HepG2 (cell line): ENCODE results near the gene CYP4A22. TPM values are rescaled to one million over a fixed set of nuclear protein-coding genes. Genes with fewer than 3 reads are reported as not detected.

Experiments used
- ATAC-seq: fragments of 200-7000 bp; cut with Tn5 transposase; 3 replicates; pipeline ENCODE4 v1.9.1; 2020; ENCODE audit warnings: mild to moderate bottlenecking, moderate library complexity
- BruUV-seq: library from RNA; stranded (reverse); fragments of 400-500 nt; replicated peaks from 2 replicates; lab custom pipeline; 2021; lab: Mats Ljungman, UMichigan
- CTCF ChIA-PET: fragments of 300-600 bp; formaldehyde crosslinking; extraction: SDS; loops from one replicate; lab custom pipeline; 2021; ENCODE audit warnings: low total read pairs, inconsistent platforms, low intra/inter-chr PET ratio; lab: Yijun Ruan, JAX
- POLR2A ChIA-PET: fragments of 350-600 bp; sonication (Branson Sonifier 250); formaldehyde crosslinking; loops from one replicate; lab custom pipeline; 2020; ENCODE audit warnings: antibody characterized with exemption, inconsistent platforms; lab: Yijun Ruan, JAX
- DNase-seq: peaks from one replicate; pipeline ENCODE4 v3.0.0-alpha.2; 2015; ENCODE audit warnings: low spot score
- FAIRE-seq: peaks from 3 replicates; lab custom pipeline; 2011; peaks lifted over from hg19 to GRCh38; lab: Jason Lieb, UNC
- H2AFZ ChIP-seq: one replicate; pipeline ENCODE4 v1.6.1; 2011; ENCODE audit warnings: low read length, inconsistent platforms
- H3K27ac ChIP-seq: fragments of 300-600 bp; 3 replicates; pipeline ENCODE4 v1.8.0; 2011; ENCODE audit warnings: mixed run types, mild to moderate bottlenecking, mixed read lengths, low read length, inconsistent platforms; ENCODE audit not compliant: insufficient read depth; ENCODE audit errors: extremely low read length
- H3K27me3 ChIP-seq, 2 experiments: fragments of 200-600 bp in 1 of 2; 2 replicates in 1 of 2; 3 replicates in 1 of 2; pipeline versions ENCODE4 v1.6.0 to v1.8.0; 2011; ENCODE audit warnings: low read length in 2 of 2, mild to moderate bottlenecking in 2 of 2, moderate library complexity in 2 of 2, inconsistent platforms in 1 of 2; ENCODE audit not compliant: insufficient read depth in 2 of 2, control insufficient read depth in 1 of 2
- H3K36me3 ChIP-seq, 2 experiments: fragments of 200-600 bp in 1 of 2; replicated peaks in 1 of 2; 2 replicates in 1 of 2; 3 replicates in 1 of 2; pipeline versions ENCODE4 v1.5.1 to v1.8.0; 2011; ENCODE audit warnings: low read length in 2 of 2, inconsistent platforms in 1 of 2; ENCODE audit not compliant: insufficient read depth in 2 of 2, control insufficient read depth in 1 of 2
- H3K4me1 ChIP-seq: 2 replicates; pipeline ENCODE4 v1.5.1; 2012; ENCODE audit warnings: low read length, inconsistent platforms; ENCODE audit not compliant: insufficient read depth
- H3K4me2 ChIP-seq: 2 replicates; pipeline ENCODE4 v1.6.0; 2011; ENCODE audit warnings: low read depth, low read length, inconsistent platforms
- H3K4me3 ChIP-seq, 3 experiments: fragments of 200-600 bp in 1 of 3; sonication (generic), shearing (Covaris generic) in 1 of 3; replicated peaks in 1 of 3; 2 replicates each; pipeline ENCODE4 v1.5.1; 2011 to 2016; ENCODE audit warnings: low read length in 3 of 3, inconsistent platforms in 2 of 3, low read depth in 2 of 3, mild to moderate bottlenecking in 2 of 3, control low read depth in 1 of 3, mixed read lengths in 1 of 3; ENCODE audit not compliant: insufficient read depth in 1 of 3
- H3K79me2 ChIP-seq: one replicate; pipeline ENCODE4 v1.6.1; 2011; ENCODE audit warnings: low read length, inconsistent platforms; ENCODE audit not compliant: insufficient read depth
- H3K9ac ChIP-seq: 2 replicates; pipeline ENCODE4 v1.6.0; 2011; ENCODE audit warnings: mild to moderate bottlenecking, low read depth, low read length, inconsistent platforms; ENCODE audit not compliant: insufficient read depth
- H3K9me3 ChIP-seq: 2 replicates; pipeline ENCODE4 v1.5.1; 2012; ENCODE audit warnings: mild to moderate bottlenecking, low read length
- H4K20me1 ChIP-seq: 2 replicates; pipeline ENCODE4 v1.6.0; 2011; ENCODE audit warnings: inconsistent platforms, mild to moderate bottlenecking, low read length, moderate library complexity; ENCODE audit not compliant: insufficient read depth
- CREB1 ChIP-seq, 2 experiments: fragments of 450-650 bp in 1 of 2; IDR thresholded peaks; 2 replicates each; pipeline ENCODE4 v1.6.1; 2016 to 2017; ENCODE audit warnings: control low read depth in 1 of 2, mild to moderate bottlenecking in 1 of 2, missing compliant biosample characterization in 1 of 2, missing genetic modification characterization in 1 of 2
- FOSL2 ChIP-seq: sonication (generic); formaldehyde crosslinking; IDR thresholded peaks from 2 replicates; pipeline ENCODE4 v1.4.0; 2020; ENCODE audit warnings: missing genetic modification reagents
- MIER2 ChIP-seq: IDR thresholded peaks from 2 replicates; pipeline ENCODE4 v1.6.1; 2016; ENCODE audit warnings: missing biosample characterization, missing genetic modification reagents
- RXRB ChIP-seq: IDR thresholded peaks from 2 replicates; pipeline ENCODE4 v1.6.1; 2016; ENCODE audit warnings: borderline replicate concordance, missing genetic modification reagents, missing compliant biosample characterization
- SAP130 ChIP-seq: IDR thresholded peaks from 2 replicates; pipeline ENCODE4 v1.6.1; 2016; ENCODE audit warnings: low read depth
- TEAD2 ChIP-seq: sonication (generic); formaldehyde crosslinking; IDR thresholded peaks from 2 replicates; pipeline ENCODE4 v1.9.0; 2021; ENCODE audit warnings: missing genetic modification reagents
- TFDP1 ChIP-seq: IDR thresholded peaks from 2 replicates; pipeline ENCODE4 v1.6.1; 2016; ENCODE audit warnings: missing compliant biosample characterization, missing genetic modification reagents, borderline replicate concordance
- ZFAT ChIP-seq: sonication (generic); formaldehyde crosslinking; conservative IDR thresholded peaks from 2 replicates; pipeline ENCODE4 v1.8.1; 2023; ENCODE audit warnings: missing genetic modification reagents, inconsistent platforms
- ZNF101 ChIP-seq: sonication (generic); formaldehyde crosslinking; IDR thresholded peaks from 2 replicates; pipeline ENCODE4 v1.4.0; 2020; ENCODE audit warnings: mild to moderate bottlenecking, low read depth, missing genetic modification reagents, borderline replicate concordance
- ZNF44 ChIP-seq: sonication (generic); formaldehyde crosslinking; IDR thresholded peaks from 2 replicates; pipeline ENCODE4 v1.5.1; 2020; ENCODE audit warnings: mild to moderate bottlenecking, missing genetic modification reagents
- ZNF589 ChIP-seq: sonication (generic); formaldehyde crosslinking; conservative IDR thresholded peaks from 2 replicates; pipeline ENCODE4 v1.8.0; 2022; ENCODE audit warnings: mild to moderate bottlenecking, moderate library complexity, missing genetic modification reagents
- ZUFSP ChIP-seq: sonication (generic); formaldehyde crosslinking; IDR thresholded peaks from 2 replicates; pipeline ENCODE4 v1.9.0; 2021; ENCODE audit warnings: missing genetic modification reagents, mild to moderate bottlenecking, borderline replicate concordance
- WGBS: methylation state at CpG from one replicate; pipeline ENCODE4 v1.1.6; 2017; ENCODE audit warnings: low lambda C conversion rate; 5-methylcytosine and 5-hydroxymethylcytosine counted together
- in situ Hi-C: cut with HindIII; loops from 2 replicates; pipeline ENCODE4 v1.10.0; 2017; ENCODE audit warnings: low pct_unique_long_range_greater_than_20kb; ENCODE audit not compliant: extremely low pct_ligation_motif_present
- intact Hi-C: fragments of 100-400 bp; cut with micrococcal nuclease; formaldehyde crosslinking; loops from one replicate; pipeline ENCODE4 v1.10.0; 2022; ENCODE audit not compliant: unreplicated experiment
- polyA plus RNA-seq, 8 experiments: library from polyadenylated mRNA; depleted of rRNA in 3 of 8; stranded (reverse) in 7 of 8; unstranded in 1 of 8; fragments of >200 nt; fragmentation: Illumina TruSeq in 4 of 8; extraction: Trizol in 4 of 8; gene quantifications; 2 replicates each; pipeline versions ENCODE4 v1.2.1 to v1.2.3, GENCODE V29; 2011 to 2016; ENCODE audit warnings: low read depth in 4 of 8, missing spikeins in 1 of 8, mixed read lengths in 1 of 8; ENCODE audit not compliant: insufficient read depth in 1 of 8
- total RNA-seq, 5 experiments: library from RNA; depleted of rRNA; stranded (reverse); fragments of >200 nt; fragmentation: Illumina TruSeq; extraction: Trizol; gene quantifications; 2 replicates each; pipeline ENCODE4 v1.2.3, GENCODE V29; 2016; ENCODE audit warnings: low read depth in 1 of 5
- TF ChIP-seq, protein P1 (sequence below): sonication (generic); formaldehyde crosslinking; IDR thresholded peaks from 2 replicates; pipeline ENCODE4 v1.4.0; 2020; ENCODE audit warnings: low read depth, mild to moderate bottlenecking, missing genetic modification reagents
- TF ChIP-seq, protein P2 (sequence below): sonication (generic); formaldehyde crosslinking; IDR thresholded peaks from 2 replicates; pipeline ENCODE4 v1.8.1; 2023; ENCODE audit warnings: missing genetic modification reagents, inconsistent platforms, borderline replicate concordance

CYP4A22 gene
- total and polyA plus RNA-seq, 2 of the 13 experiments (the other 11 are each of a cell fraction or from before 2014, with no cell fraction given): not detected

DNA sequence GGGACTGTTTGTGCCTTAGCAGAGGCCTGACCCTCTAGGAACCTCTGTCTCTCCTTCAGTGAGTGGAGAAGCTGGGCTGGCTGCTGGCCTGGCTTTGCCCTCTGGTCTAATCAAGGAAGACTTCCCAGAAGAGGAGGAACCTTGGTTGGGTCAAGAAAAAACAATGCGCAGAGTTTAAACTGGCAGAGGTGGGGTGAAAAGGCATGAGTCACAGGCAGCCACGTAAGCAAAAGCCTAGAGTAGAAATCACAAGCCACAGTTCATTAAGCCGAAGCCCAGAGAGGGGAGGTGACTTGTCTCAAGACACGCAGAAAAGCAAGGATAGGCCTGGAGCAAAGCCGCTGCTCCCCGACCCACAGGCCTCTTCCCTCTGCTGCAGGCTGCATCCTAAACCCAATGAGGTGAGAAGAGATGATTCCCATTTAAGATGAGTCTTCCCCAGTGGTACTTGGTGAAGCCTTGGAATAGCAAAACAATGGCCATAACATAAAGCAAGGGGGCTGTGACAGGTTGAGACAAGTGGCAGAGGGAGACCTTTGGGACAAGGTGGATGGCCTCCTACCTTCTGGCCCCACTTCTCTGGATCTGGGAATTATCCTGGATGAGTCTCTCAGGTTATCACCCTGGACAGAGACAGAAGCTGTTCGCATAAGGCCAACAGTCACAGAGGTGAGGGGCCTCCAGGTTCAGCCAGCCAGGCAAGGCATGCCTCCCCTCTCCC, 44.9 kb downstream of the CYP4A22 start:
- FAIRE-seq (no peak), ATAC-seq (no peak), DNase-seq (no peak)
- Histone ChIP-seq H3K9ac (peak overlapping the region; percentile 45), H3K36me3 (no peaks in the 10 kb centered on the region), H3K27ac (no peak overlapping the region), H3K27me3 (no peaks in the 10 kb centered on the region; a peak in 1 of 5 replicates), H4K20me1 (no peaks in the 10 kb centered on the region), H3K4me2 (peak overlapping the region; percentile 99), H3K4me3 (peak overlapping the region in 2 of 3 experiments; percentile 4 to 37; a peak in 2 of 6 replicates), H3K79me2 (no peaks in the 10 kb centered on the region), H3K9me3 (no peaks in the 10 kb centered on the region), H2AFZ (no peak overlapping the region), H3K4me1 (peaks cover 79% of the 10 kb centered on the region)
- 39% methylated on average over 5 of the region's 7 CpGs for WGBS
- CTCF ChIA-PET: no interaction called here
- intact Hi-C loops: no loop called here
- POLR2A ChIA-PET: interaction anchor here (7.5 kb wide), 1 partner anchor 8 kb away, joined by 168 read pairs; the partner anchor contains the start of gene PDZK1IP1
- BruUV-seq: no TSS peak
- in situ Hi-C loops: loop anchor here (25.0 kb wide), 1 partner anchor 530 kb away; no protein-coding TSS in a partner anchor
- TF ChIP-seq ZNF101 (CRISPR knock-in tag): no peak
- TF ChIP-seq FOSL2 (CRISPR knock-in tag): peak; percentile 34; the same call in 1 of the 2 replicates
- no peak for TF ChIP-seq SAP130
- TF ChIP-seq ZFAT (CRISPR knock-in tag): no peak
- TF ChIP-seq ZNF44 (CRISPR knock-in tag): no peak
- TF ChIP-seq MIER2: peak; percentile 51; the same call in 1 of the 2 replicates
- TF ChIP-seq ZUFSP (CRISPR knock-in tag): no peak
- TF ChIP-seq, protein P1, sequence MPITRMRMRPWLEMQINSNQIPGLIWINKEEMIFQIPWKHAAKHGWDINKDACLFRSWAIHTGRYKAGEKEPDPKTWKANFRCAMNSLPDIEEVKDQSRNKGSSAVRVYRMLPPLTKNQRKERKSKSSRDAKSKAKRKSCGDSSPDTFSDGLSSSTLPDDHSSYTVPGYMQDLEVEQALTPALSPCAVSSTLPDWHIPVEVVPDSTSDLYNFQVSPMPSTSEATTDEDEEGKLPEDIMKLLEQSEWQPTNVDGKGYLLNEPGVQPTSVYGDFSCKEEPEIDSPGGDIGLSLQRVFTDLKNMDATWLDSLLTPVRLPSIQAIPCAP (CRISPR knock-in tag): no peak
- TF ChIP-seq TFDP1 (CRISPR knock-in tag): no peak
- TF ChIP-seq, protein P2, sequence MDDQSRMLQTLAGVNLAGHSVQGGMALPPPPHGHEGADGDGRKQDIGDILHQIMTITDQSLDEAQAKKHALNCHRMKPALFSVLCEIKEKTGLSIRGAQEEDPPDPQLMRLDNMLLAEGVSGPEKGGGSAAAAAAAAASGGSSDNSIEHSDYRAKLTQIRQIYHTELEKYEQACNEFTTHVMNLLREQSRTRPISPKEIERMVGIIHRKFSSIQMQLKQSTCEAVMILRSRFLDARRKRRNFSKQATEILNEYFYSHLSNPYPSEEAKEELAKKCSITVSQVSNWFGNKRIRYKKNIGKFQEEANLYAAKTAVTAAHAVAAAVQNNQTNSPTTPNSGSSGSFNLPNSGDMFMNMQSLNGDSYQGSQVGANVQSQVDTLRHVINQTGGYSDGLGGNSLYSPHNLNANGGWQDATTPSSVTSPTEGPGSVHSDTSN (CRISPR knock-in tag): no peak
- TF ChIP-seq RXRB (CRISPR knock-in tag): 0 out of 2 replicates have a peak, but pooled peaks have one; percentile 7
- no peak for TF ChIP-seq ZNF589
- TF ChIP-seq CREB1 (IDR thresholded peaks at IDR 0.05): 0 out of 2 replicates have a peak, but pooled peaks have one; percentile 1
- TF ChIP-seq CREB1 (CRISPR knock-in tag; IDR thresholded peaks at IDR 0.05): no peak
- TF ChIP-seq TEAD2 (CRISPR knock-in tag): no peak
